ENCODE data around the gene FAM120A. TPM values are rescaled to one million over a fixed set of nuclear protein-coding genes. Genes with fewer than 3 reads are reported as not detected.

Gene FAM120A
- total and polyA plus RNA-seq, 2 donors (not counting 1 experiment from before 2014, with no cell fraction given) = 85.8 to 136 TPM

- H3K9ac ChIP-seq (ENCODE audit: insufficient read depth, low read length) = no peak overlapping the region
- no peaks in the 10 kb centered on the region for H3K9me3 ChIP-seq (ENCODE audit: control insufficient read depth, insufficient read depth, low read depth, low read length)
- no peaks in the 10 kb centered on the region for H3K27me3 ChIP-seq (ENCODE audit: control insufficient read depth, insufficient read depth, low read length)
- no peak overlapping the region for H3K4me2 ChIP-seq (ENCODE audit: extremely low read depth, insufficient read depth, low read length)
- no peak overlapping the region for H3K4me3 ChIP-seq (replicated peaks in 1 of 4; ENCODE audit: control extremely low read depth in 1 of 4, insufficient read depth in 1 of 4, low read depth in 3 of 4, low read length in 4 of 4)
- no peaks in the 10 kb centered on the region for H3K4me1 ChIP-seq (ENCODE audit: control insufficient read depth, extremely low read depth, insufficient read depth, low read length)
- DNase-seq (ENCODE audit: low read depth in 2 of 2) = no peak
- no peak overlapping the region for H3K27ac ChIP-seq (ENCODE audit: insufficient read depth, low read length)
- no peaks in the 10 kb centered on the region for H3K79me2 ChIP-seq (ENCODE audit: control insufficient read depth, insufficient read depth, low read length)
- no peak for TF ChIP-seq CTCF (conservative IDR thresholded peaks at IDR 0.05 in 1 of 2, IDR thresholded peaks at IDR 0.05 in 1 of 2; ENCODE audit: low read depth in 1 of 2, low read length in 2 of 2)
- TF ChIP-seq EZH2 (IDR thresholded peaks at IDR 0.05; ENCODE audit: low read length, missing control alignments) = no peak
- H3K36me3 ChIP-seq (ENCODE audit: control insufficient read depth, insufficient read depth, low read length) = peaks cover 14% of the 10 kb centered on the region
- no peaks in the 10 kb centered on the region for H4K20me1 ChIP-seq (ENCODE audit: control insufficient read depth, extremely low read depth, insufficient read depth, low read length)
- no peak overlapping the region for H2AFZ ChIP-seq (ENCODE audit: low read length)
These were observed 103.9 kb downstream of the FAM120A start for GRCh38 chr9:93555370-93555769.

GRCh38 chr9:93557366-93558137 lies 106.1 kb downstream of the FAM120A start:
- Histone ChIP-seq H3K79me2 (ENCODE audit: control insufficient read depth, insufficient read depth, low read length) (no peaks in the 10 kb centered on the region), H3K27ac (ENCODE audit: insufficient read depth, low read length) (no peak overlapping the region), H3K4me1 (ENCODE audit: control insufficient read depth, extremely low read depth, insufficient read depth, low read length) (no peaks in the 10 kb centered on the region), H3K9ac (ENCODE audit: insufficient read depth, low read length) (no peak overlapping the region), H3K4me3 (replicated peaks in 1 of 4; ENCODE audit: control extremely low read depth in 1 of 4, insufficient read depth in 1 of 4, low read depth in 3 of 4, low read length in 4 of 4) (no peak overlapping the region), H3K9me3 (ENCODE audit: control insufficient read depth, insufficient read depth, low read depth, low read length) (no peaks in the 10 kb centered on the region), H3K36me3 (ENCODE audit: control insufficient read depth, insufficient read depth, low read length) (peaks cover 18% of the 10 kb centered on the region), H4K20me1 (ENCODE audit: control insufficient read depth, extremely low read depth, insufficient read depth, low read length) (no peaks in the 10 kb centered on the region), H3K4me2 (ENCODE audit: extremely low read depth, insufficient read depth, low read length) (no peak overlapping the region), H3K27me3 (ENCODE audit: control insufficient read depth, insufficient read depth, low read length) (no peaks in the 10 kb centered on the region), H2AFZ (ENCODE audit: low read length) (no peak overlapping the region)
- TF ChIP-seq CTCF (conservative IDR thresholded peaks at IDR 0.05 in 1 of 2, IDR thresholded peaks at IDR 0.05 in 1 of 2; ENCODE audit: low read depth in 1 of 2, low read length in 2 of 2) (no peak), EZH2 (IDR thresholded peaks at IDR 0.05; ENCODE audit: low read length, missing control alignments) (no peak)
- no peak for DNase-seq (ENCODE audit: low read depth in 2 of 2)

GRCh38 chr9:93558503-93558902 lies 107.0 kb downstream of the FAM120A start:
- no peaks in the 10 kb centered on the region for H3K4me1 ChIP-seq (ENCODE audit: control insufficient read depth, extremely low read depth, insufficient read depth, low read length)
- peaks cover 23% of the 10 kb centered on the region for H3K36me3 ChIP-seq (ENCODE audit: control insufficient read depth, insufficient read depth, low read length)
- TF ChIP-seq CTCF (conservative IDR thresholded peaks at IDR 0.05 in 1 of 2, IDR thresholded peaks at IDR 0.05 in 1 of 2; ENCODE audit: low read depth in 1 of 2, low read length in 2 of 2) = no peak
- TF ChIP-seq EZH2 (IDR thresholded peaks at IDR 0.05; ENCODE audit: low read length, missing control alignments) = no peak
- H3K4me2 ChIP-seq (ENCODE audit: extremely low read depth, insufficient read depth, low read length) = no peak overlapping the region
- no peaks in the 10 kb centered on the region for H3K79me2 ChIP-seq (ENCODE audit: control insufficient read depth, insufficient read depth, low read length)
- no peak for DNase-seq (ENCODE audit: low read depth in 2 of 2)
- H3K4me3 ChIP-seq (replicated peaks in 1 of 4; ENCODE audit: control extremely low read depth in 1 of 4, insufficient read depth in 1 of 4, low read depth in 3 of 4, low read length in 4 of 4) = no peak overlapping the region
- no peak overlapping the region for H2AFZ ChIP-seq (ENCODE audit: low read length)
- no peaks in the 10 kb centered on the region for H4K20me1 ChIP-seq (ENCODE audit: control insufficient read depth, extremely low read depth, insufficient read depth, low read length)
- H3K27me3 ChIP-seq (ENCODE audit: control insufficient read depth, insufficient read depth, low read length) = no peaks in the 10 kb centered on the region
- H3K9me3 ChIP-seq (ENCODE audit: control insufficient read depth, insufficient read depth, low read depth, low read length) = no peaks in the 10 kb centered on the region
- H3K27ac ChIP-seq (ENCODE audit: insufficient read depth, low read length) = no peak overlapping the region
- H3K9ac ChIP-seq (ENCODE audit: insufficient read depth, low read length) = no peak overlapping the region

Measured in fibroblast of lung (primary cell).